Neural crest cell (in vitro differentiated cells): ENCODE data around the gene PCDHGB7. TPM values are rescaled to one million over a fixed set of nuclear protein-coding genes. Genes with fewer than 3 reads are reported as not detected.
A peak's percentile ranks its signal among the peaks of the same experiment; 100 is the strongest.
"Not testable (repeated sequence)": the region's sequence is repeated elsewhere in the genome, so short reads cannot be mapped to it uniquely, and the experiment has no call there.

ENCODE experiments used
- DNase-seq: peaks from one replicate; pipeline ENCODE4 v3.0.0; 2021; ENCODE audit warnings: low read depth, mixed read lengths, low spot score
- H3K27ac Mint-ChIP-seq: one replicate; pipeline ENCODE4 v1.8.0; 2021; ENCODE audit warnings: mild to moderate bottlenecking, mixed read lengths; ENCODE audit not compliant: unreplicated experiment
- H3K27me3 Mint-ChIP-seq: 2 replicates; pipeline ENCODE4 v1.8.0; 2021; ENCODE audit warnings: low read depth, mild to moderate bottlenecking, mixed read lengths
- H3K36me3 Mint-ChIP-seq: 2 replicates; pipeline ENCODE4 v1.8.0; 2021; ENCODE audit warnings: low read depth, mild to moderate bottlenecking, mixed read lengths
- H3K4me1 Mint-ChIP-seq: 2 replicates; pipeline ENCODE4 v1.8.0; 2021; ENCODE audit warnings: mixed read lengths
- H3K4me3 Mint-ChIP-seq: one replicate; pipeline ENCODE4 v1.8.0; 2021; ENCODE audit warnings: mild to moderate bottlenecking, mixed read lengths
- H3K9me3 Mint-ChIP-seq: 2 replicates; pipeline ENCODE4 v1.8.0; 2021; ENCODE audit warnings: mixed read lengths
- CTCF ChIP-seq: fragments of 200-600 bp; sonication (generic); conservative IDR thresholded peaks from 2 replicates; pipeline ENCODE4 v1.5.0; 2021; ENCODE audit warnings: antibody characterized with exemption, mild to moderate bottlenecking
- total RNA-seq: library from RNA; stranded (reverse); gene quantifications from 2 replicates; pipeline ENCODE4 v1.2.1, GENCODE V29; 2021

Gene PCDHGB7
- total RNA-seq, 1 donor from 2014 or later = 7.0 TPM

GRCh38 chr5:141407790-141408505 lies 9.5 kb upstream of the PCDHGB7 start, which contains the start of gene PCDHGB6:
Gene PCDHGB6, plus strand, starts transcription at chr5:141408021. Its CDS starts 182 bp downstream, at chr5:141408203.
- Mint-ChIP-seq H3K27ac (peak within 1 kb of the TSS; percentile 97), H3K4me3 (peak within 1 kb of the TSS; percentile 91), H3K36me3 (peaks cover 49% of the 10 kb centered on the region), H3K27me3 (peaks cover 16% of the 10 kb centered on the region), H3K4me1 (peaks cover 30% of the 10 kb centered on the region), H3K9me3 (peaks cover 34% of the 10 kb centered on the region)
- DNase-seq = peak; percentile 81
- peak; percentile 82 for TF ChIP-seq CTCF

- Mint-ChIP-seq H3K27me3 (peaks cover 22% of the 10 kb centered on the region), H3K36me3 (peaks cover 62% of the 10 kb centered on the region), H3K9me3 (peaks cover 33% of the 10 kb centered on the region), H3K4me1 (peaks cover 44% of the 10 kb centered on the region), H3K27ac (no peak overlapping the region), H3K4me3 (peak overlapping the region; percentile 81)
- TF ChIP-seq CTCF = no peak
- DNase-seq = no peak
These were observed 7.7 kb upstream of the PCDHGB7 start for GRCh38 chr5:141409598-141410306.

GRCh38 chr5:141411575-141411974 lies 5.9 kb upstream of the PCDHGB7 start:
- no peak for DNase-seq
- peaks cover 32% of the 10 kb centered on the region for H3K9me3 Mint-ChIP-seq
- peak overlapping the region; percentile 31 for H3K4me3 Mint-ChIP-seq
- H3K4me1 Mint-ChIP-seq = peaks cover 44% of the 10 kb centered on the region
- TF ChIP-seq CTCF = no peak
- peaks cover 22% of the 10 kb centered on the region for H3K27me3 Mint-ChIP-seq
- no peak overlapping the region for H3K27ac Mint-ChIP-seq
- peaks cover 69% of the 10 kb centered on the region for H3K36me3 Mint-ChIP-seq

- peak within 1 kb of the TSS; percentile 94 for H3K4me3 Mint-ChIP-seq
- peak within 1 kb of the TSS; percentile 75 for H3K27ac Mint-ChIP-seq
- H3K9me3 Mint-ChIP-seq = peaks cover 34% of the 10 kb centered on the region
- TF ChIP-seq CTCF = peak; percentile 76
- peaks cover 73% of the 10 kb centered on the region for H3K36me3 Mint-ChIP-seq
- H3K4me1 Mint-ChIP-seq = peaks cover 38% of the 10 kb centered on the region
- DNase-seq = peak; percentile 37
- peaks cover 22% of the 10 kb centered on the region for H3K27me3 Mint-ChIP-seq
These were observed 4.5 kb upstream of the PCDHGB7 start, which contains the start of gene PCDHGA10 for GRCh38 chr5:141412854-141413539. Gene PCDHGA10, plus strand, starts transcription at chr5:141412987. Its CDS starts 189 bp downstream, at chr5:141413176.

- H3K9me3 Mint-ChIP-seq = peaks cover 36% of the 10 kb centered on the region
These were observed 3.9 kb upstream of the PCDHGB7 start for GRCh38 chr5:141413540-141414069.

GRCh38 chr5:141414548-141415274 lies 2.8 kb upstream of the PCDHGB7 start:
- Mint-ChIP-seq H3K4me1 (peaks cover 28% of the 10 kb centered on the region), H3K36me3 (peaks cover 70% of the 10 kb centered on the region), H3K27me3 (peaks cover 21% of the 10 kb centered on the region), H3K9me3 (peaks cover 35% of the 10 kb centered on the region), H3K4me3 (peak overlapping the region; percentile 79)
- H3K27ac Mint-ChIP-seq, DNase-seq: not testable (repeated sequence)

More at GRCh38 chr5:141413540-141414069, 3.9 kb upstream of the PCDHGB7 start:
- Mint-ChIP-seq H3K4me1 (peaks cover 33% of the 10 kb centered on the region), H3K27me3 (peaks cover 22% of the 10 kb centered on the region), H3K4me3 (peak overlapping the region; percentile 94), H3K27ac (peak overlapping the region; percentile 75), H3K36me3 (peaks cover 73% of the 10 kb centered on the region)
- DNase-seq = no peak
- TF ChIP-seq CTCF = no peak

GRCh38 chr5:141415275-141415618 lies 2.2 kb upstream of the PCDHGB7 start:
- Mint-ChIP-seq H3K9me3 (peaks cover 36% of the 10 kb centered on the region), H3K4me1 (peaks cover 26% of the 10 kb centered on the region), H3K27me3 (peaks cover 19% of the 10 kb centered on the region), H3K36me3 (peaks cover 72% of the 10 kb centered on the region), H3K4me3 (peak overlapping the region; percentile 66)
- DNase-seq, H3K27ac Mint-ChIP-seq: not testable (repeated sequence)
